ENCODE data around the gene HSPA5. TPM values are rescaled to one million over a fixed set of nuclear protein-coding genes. Genes with fewer than 3 reads are reported as not detected.
A peak's percentile ranks its signal among the peaks of the same experiment; 100 is the strongest.
"Not testable (repeated sequence)": the region's sequence is repeated elsewhere in the genome, so short reads cannot be mapped to it uniquely, and the experiment has no call there.

HSPA5 gene
- total and polyA plus RNA-seq, 2 experiments from 2014 or later, result 69.2 to 882 TPM

DNA sequence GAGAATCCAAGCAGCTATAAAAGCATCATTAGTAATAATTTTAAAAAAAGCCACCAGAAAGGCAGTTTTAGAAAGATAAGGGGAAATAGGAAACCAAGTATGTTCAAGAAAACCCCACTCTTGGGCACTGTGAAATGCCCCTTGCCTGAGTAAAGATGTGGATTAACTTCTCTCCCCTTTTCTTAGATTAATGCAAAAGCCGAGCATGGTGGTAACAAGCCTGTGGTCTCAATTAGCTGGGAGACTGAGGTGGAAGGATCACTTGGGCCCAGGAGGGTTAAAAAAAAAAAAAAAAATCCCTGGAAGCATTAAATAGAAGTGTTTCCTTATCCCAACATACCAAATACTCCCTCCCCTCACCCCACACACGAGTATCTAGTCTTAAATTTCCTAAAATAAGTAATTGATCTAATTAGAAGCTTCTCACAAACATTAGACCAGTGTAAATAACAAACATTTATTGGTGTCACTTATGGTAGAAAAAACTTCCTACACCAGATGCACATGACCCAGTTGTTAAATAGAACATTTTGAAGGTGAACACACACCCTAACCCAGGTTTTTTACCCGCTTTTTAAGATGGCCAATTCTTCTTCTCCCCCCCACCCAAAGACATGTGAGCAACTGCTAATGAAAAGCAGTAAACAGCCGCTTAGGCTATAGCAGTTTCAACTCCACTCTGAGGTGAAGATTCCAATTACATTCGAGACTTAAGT lies 5.2 kb downstream of the HSPA5 start:
- Histone ChIP-seq H3K36me3 (peaks cover 40% of the 10 kb centered on the region), H3K4me1 (ENCODE audit: low read depth) (peaks cover 40% of the 10 kb centered on the region), H3K4me3 (peak overlapping the region; percentile 16), H3K27ac (peak overlapping the region; percentile 34), H3K9me3 (ENCODE audit: low read depth) (no peaks in the 10 kb centered on the region), H3K27me3 (no peaks in the 10 kb centered on the region)
- no peak for DNase-seq (ENCODE audit: low read depth in 1 of 2, low spot score in 1 of 2)
- TF ChIP-seq, protein P1, sequence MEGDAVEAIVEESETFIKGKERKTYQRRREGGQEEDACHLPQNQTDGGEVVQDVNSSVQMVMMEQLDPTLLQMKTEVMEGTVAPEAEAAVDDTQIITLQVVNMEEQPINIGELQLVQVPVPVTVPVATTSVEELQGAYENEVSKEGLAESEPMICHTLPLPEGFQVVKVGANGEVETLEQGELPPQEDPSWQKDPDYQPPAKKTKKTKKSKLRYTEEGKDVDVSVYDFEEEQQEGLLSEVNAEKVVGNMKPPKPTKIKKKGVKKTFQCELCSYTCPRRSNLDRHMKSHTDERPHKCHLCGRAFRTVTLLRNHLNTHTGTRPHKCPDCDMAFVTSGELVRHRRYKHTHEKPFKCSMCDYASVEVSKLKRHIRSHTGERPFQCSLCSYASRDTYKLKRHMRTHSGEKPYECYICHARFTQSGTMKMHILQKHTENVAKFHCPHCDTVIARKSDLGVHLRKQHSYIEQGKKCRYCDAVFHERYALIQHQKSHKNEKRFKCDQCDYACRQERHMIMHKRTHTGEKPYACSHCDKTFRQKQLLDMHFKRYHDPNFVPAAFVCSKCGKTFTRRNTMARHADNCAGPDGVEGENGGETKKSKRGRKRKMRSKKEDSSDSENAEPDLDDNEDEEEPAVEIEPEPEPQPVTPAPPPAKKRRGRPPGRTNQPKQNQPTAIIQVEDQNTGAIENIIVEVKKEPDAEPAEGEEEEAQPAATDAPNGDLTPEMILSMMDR (IDR thresholded peaks at IDR 0.05; ENCODE audit: low read depth, low read length), result no peak

DNA sequence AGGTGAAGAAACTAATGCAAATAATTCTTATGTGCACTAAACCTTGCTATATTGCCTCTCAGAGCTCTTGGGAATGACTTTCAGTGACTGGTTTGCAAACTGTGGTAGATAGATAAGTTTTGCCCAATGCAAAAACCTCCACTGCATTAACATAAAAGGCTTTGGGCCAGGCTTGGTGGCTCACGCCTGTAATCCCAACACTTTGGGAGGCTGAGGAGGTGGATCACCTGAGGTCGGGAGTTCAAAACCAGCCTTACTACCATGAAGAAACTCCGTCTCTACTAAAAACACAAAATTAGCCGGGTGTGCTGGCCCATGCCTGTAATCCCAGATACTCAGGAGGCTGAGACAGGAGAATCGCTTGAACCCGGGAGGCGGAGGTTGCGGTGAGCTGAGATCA lies 7.0 kb downstream of the HSPA5 start:
- H3K4me3 ChIP-seq; H3K27me3 ChIP-seq; H3K9me3 ChIP-seq (ENCODE audit: low read depth); DNase-seq (ENCODE audit: low read depth in 1 of 2, low spot score in 1 of 2): not testable (repeated sequence)
- peak overlapping the region; percentile 65 for H3K27ac ChIP-seq
- H3K36me3 ChIP-seq, result peaks cover 37% of the 10 kb centered on the region
- H3K4me1 ChIP-seq (ENCODE audit: low read depth), result peaks cover 31% of the 10 kb centered on the region

DNA sequence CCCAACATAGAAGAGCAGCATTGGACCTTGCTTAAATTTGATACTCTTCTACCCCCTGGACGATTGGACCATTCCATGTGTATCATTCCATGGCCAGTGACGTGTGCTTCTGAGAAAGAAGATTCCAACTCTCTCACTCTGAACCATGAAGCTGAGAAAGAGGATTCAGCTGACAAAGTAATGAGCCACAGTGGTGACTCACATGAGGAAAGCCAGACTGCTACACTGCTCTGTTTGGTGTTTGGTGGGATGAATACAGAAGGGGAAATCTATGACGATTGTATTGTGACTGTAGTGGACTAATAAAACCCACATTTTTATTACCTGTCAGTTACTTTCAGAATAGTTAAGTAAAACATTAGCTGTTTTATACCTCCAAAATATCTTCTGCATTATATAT lies 7.5 kb downstream of the HSPA5 start:
- H3K27ac ChIP-seq, result peak overlapping the region; percentile 65
- TF ChIP-seq, protein P1 (IDR thresholded peaks at IDR 0.05; ENCODE audit: low read depth, low read length), result no peak
- H3K4me1 ChIP-seq (ENCODE audit: low read depth), result peaks cover 30% of the 10 kb centered on the region
- DNase-seq (ENCODE audit: low read depth in 1 of 2, low spot score in 1 of 2), result peak in 1 of 2 donors; percentile 93
- H3K4me3 ChIP-seq, result no peak overlapping the region
- H3K9me3 ChIP-seq (ENCODE audit: low read depth), result no peaks in the 10 kb centered on the region
- H3K27me3 ChIP-seq, result no peaks in the 10 kb centered on the region
- peaks cover 33% of the 10 kb centered on the region for H3K36me3 ChIP-seq

DNA sequence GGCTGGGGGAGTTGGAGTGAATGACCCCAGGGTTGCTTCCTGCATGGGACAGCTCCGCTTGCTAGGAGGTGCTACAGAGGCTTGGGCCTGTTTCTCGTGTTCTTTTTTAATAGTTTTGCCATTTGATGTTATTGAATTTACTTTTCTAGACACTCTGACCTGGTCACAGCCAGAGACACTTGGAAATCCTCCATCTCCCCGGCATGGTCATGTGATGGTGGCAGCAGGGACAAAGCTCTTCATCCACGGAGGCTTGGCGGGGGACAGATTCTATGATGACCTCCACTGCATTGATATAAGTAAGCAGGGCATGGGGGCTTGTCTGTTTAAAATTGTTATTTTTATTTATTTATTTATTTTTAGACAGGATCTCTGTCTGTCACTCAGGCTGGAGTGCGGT lies 13.4 kb downstream of the HSPA5 start:
- no peak for DNase-seq (ENCODE audit: low read depth in 1 of 2, low spot score in 1 of 2)
- H3K27me3 ChIP-seq, result no peaks in the 10 kb centered on the region
- TF ChIP-seq, protein P1 (IDR thresholded peaks at IDR 0.05; ENCODE audit: low read depth, low read length), result no peak
- H3K36me3 ChIP-seq, result no peaks in the 10 kb centered on the region
- H3K4me3 ChIP-seq, result no peak overlapping the region
- H3K4me1 ChIP-seq (ENCODE audit: low read depth), result no peaks in the 10 kb centered on the region
- no peak overlapping the region for H3K27ac ChIP-seq
- H3K9me3 ChIP-seq (ENCODE audit: low read depth), result no peaks in the 10 kb centered on the region

DNA sequence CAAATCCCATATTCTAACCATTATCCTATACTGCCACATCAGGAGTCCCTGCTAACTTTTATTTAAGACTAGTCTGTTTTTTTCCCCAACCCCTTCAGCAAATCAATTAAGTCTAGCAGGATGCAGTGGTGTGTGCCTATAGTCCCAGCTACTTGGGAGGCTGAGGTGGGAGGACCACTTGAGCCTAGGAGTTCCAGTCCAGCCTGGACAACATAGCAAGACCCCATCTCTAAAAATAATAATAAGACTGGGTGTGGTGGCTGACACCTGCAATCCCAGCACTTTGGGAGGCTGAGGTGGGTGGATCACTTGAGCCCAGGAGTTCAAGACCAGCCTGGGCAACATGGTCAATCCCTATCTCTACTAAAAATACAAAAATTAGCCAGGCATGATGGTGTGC lies 16.3 kb downstream of the HSPA5 start:
- not testable (repeated sequence) for H3K27me3 ChIP-seq; H3K9me3 ChIP-seq (ENCODE audit: low read depth); H3K36me3 ChIP-seq; DNase-seq (ENCODE audit: low read depth in 1 of 2, low spot score in 1 of 2); H3K4me1 ChIP-seq (ENCODE audit: low read depth); H3K27ac ChIP-seq; H3K4me3 ChIP-seq

DNA sequence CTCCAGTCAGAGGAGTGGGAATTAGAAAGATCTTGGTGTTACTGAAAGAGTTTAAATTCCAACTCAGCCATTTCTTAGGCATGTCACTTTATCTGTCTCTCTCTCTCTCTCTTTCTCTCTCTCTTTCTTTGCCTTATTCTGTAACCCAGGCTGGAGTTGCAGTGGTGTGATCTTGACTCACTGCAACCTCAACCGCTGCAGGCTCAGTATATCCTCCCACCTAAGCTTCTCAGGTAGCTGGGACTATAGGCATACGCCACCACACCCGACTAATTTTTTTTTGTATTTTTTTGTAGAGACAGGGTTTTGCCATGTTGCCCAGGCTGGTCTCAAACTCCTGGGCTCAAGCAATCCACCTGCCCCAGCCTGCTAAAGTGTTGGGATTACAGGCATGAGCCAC lies 22.5 kb downstream of the HSPA5 start:
- Histone ChIP-seq H3K36me3 (no peaks in the 10 kb centered on the region), H3K9me3 (ENCODE audit: low read depth) (no peaks in the 10 kb centered on the region), H3K4me3 (no peak overlapping the region), H3K4me1 (ENCODE audit: low read depth) (no peaks in the 10 kb centered on the region), H3K27me3 (no peaks in the 10 kb centered on the region), H3K27ac (no peak overlapping the region)
- DNase-seq (ENCODE audit: low read depth in 1 of 2, low spot score in 1 of 2), result no peak
- TF ChIP-seq, protein P1 (IDR thresholded peaks at IDR 0.05; ENCODE audit: low read depth, low read length), result no peak

All from cardiac muscle cell (in vitro differentiated cells and primary cell).